SK-N-SH treated with all-trans-retinoic acid at 6 μM for 48 hours (cell line): ENCODE data around the gene SLC25A22.
A peak's percentile ranks its signal among the peaks of the same experiment; 100 is the strongest.

ENCODE experiments used
- ATAC-seq: fragments of 200-7000 bp; cut with Tn5 transposase; 3 replicates; pipeline ENCODE4 v1.9.1; 2020; ENCODE audit warnings: mild to moderate bottlenecking, moderate library complexity
- ARNTL ChIP-seq: fragments of 450-650 bp; formaldehyde crosslinking; IDR thresholded peaks from 2 replicates; pipeline ENCODE4 v1.5.0; 2020; ENCODE audit warnings: low read depth, mild to moderate bottlenecking, moderate library complexity, borderline replicate concordance
- BACH2 ChIP-seq: fragments of 250-450 bp; sonication (Bioruptor Pico); IDR thresholded peaks from 2 replicates; pipeline ENCODE4 v1.9.0; 2021; ENCODE audit warnings: mild to moderate bottlenecking, borderline replicate concordance
- CSDC2 ChIP-seq: fragments of 250-450 bp; sonication (Bioruptor Pico); IDR thresholded peaks from 2 replicates; pipeline ENCODE4 v1.5.0; 2020; ENCODE audit warnings: mild to moderate bottlenecking, moderate library complexity
- CSRNP3 ChIP-seq: fragments of 250-450 bp; sonication (Bioruptor Pico); IDR thresholded peaks from 2 replicates; pipeline ENCODE4 v1.5.1; 2021; ENCODE audit warnings: mild to moderate bottlenecking, moderate library complexity
- ESRRG ChIP-seq: fragments of 250-450 bp; sonication (Bioruptor Pico); IDR thresholded peaks from 2 replicates; pipeline ENCODE4 v1.6.1; 2021; ENCODE audit warnings: mild to moderate bottlenecking
- GLIS3 ChIP-seq: fragments of 250-450 bp; sonication (Bioruptor Pico); IDR thresholded peaks from 2 replicates; pipeline ENCODE4 v1.5.0; 2020; ENCODE audit warnings: mild to moderate bottlenecking, moderate library complexity
- ISL1 ChIP-seq: fragments of 250-450 bp; sonication (Bioruptor Pico); IDR thresholded peaks from 2 replicates; pipeline ENCODE4 v2.1.2; 2022; ENCODE audit warnings: mild to moderate bottlenecking, moderate library complexity
- OSR1 ChIP-seq: fragments of 250-450 bp; sonication (Bioruptor Pico); IDR thresholded peaks from 2 replicates; pipeline ENCODE4 v1.8.0; 2022; ENCODE audit warnings: moderate library complexity, mild to moderate bottlenecking, inconsistent platforms
- PATZ1 ChIP-seq: fragments of 250-450 bp; sonication (Bioruptor Pico); IDR thresholded peaks from 2 replicates; pipeline ENCODE4 v1.8.0; 2020; ENCODE audit warnings: mild to moderate bottlenecking, moderate library complexity, borderline replicate concordance
- POU6F1 ChIP-seq: fragments of 250-450 bp; sonication (Bioruptor Pico); IDR thresholded peaks from 2 replicates; pipeline ENCODE4 v1.8.0; 2021; ENCODE audit warnings: low read depth, mild to moderate bottlenecking, moderate library complexity, borderline replicate concordance
- RARB ChIP-seq: fragments of 250-450 bp; sonication (Bioruptor Pico); IDR thresholded peaks from 2 replicates; pipeline ENCODE4 v1.8.0; 2021; ENCODE audit warnings: mild to moderate bottlenecking, moderate library complexity
- SNAI2 ChIP-seq: fragments of 250-450 bp; sonication (Bioruptor Pico); IDR thresholded peaks from 2 replicates; pipeline ENCODE4 v1.5.0; 2020; ENCODE audit warnings: mild to moderate bottlenecking, moderate library complexity
- TCF4 ChIP-seq: fragments of 250-450 bp; sonication (Bioruptor Pico); IDR thresholded peaks from 2 replicates; pipeline ENCODE4 v1.8.0; 2021; ENCODE audit warnings: mild to moderate bottlenecking, moderate library complexity, borderline replicate concordance
- TOX ChIP-seq: fragments of 250-450 bp; sonication (Bioruptor Pico); IDR thresholded peaks from 2 replicates; pipeline ENCODE4 v1.8.0; 2021; ENCODE audit warnings: mild to moderate bottlenecking, moderate library complexity, borderline replicate concordance
- TSHZ2 ChIP-seq: fragments of 250-450 bp; sonication (Bioruptor Pico); IDR thresholded peaks from 2 replicates; pipeline ENCODE4 v1.5.0; 2020; ENCODE audit warnings: mild to moderate bottlenecking, moderate library complexity
- ZC3H10 ChIP-seq: fragments of 250-450 bp; sonication (Bioruptor Pico); IDR thresholded peaks from 2 replicates; pipeline ENCODE4 v1.5.1; 2021; ENCODE audit warnings: mild to moderate bottlenecking, moderate library complexity
- ZFP3 ChIP-seq: fragments of 250-450 bp; sonication (Bioruptor Pico); IDR thresholded peaks from 2 replicates; pipeline ENCODE4 v1.5.0; 2020; ENCODE audit warnings: mild to moderate bottlenecking, moderate library complexity
- ZFP30 ChIP-seq: fragments of 450-650 bp; formaldehyde crosslinking; IDR thresholded peaks from 2 replicates; pipeline ENCODE4 v1.5.0; 2022; ENCODE audit warnings: mild to moderate bottlenecking, moderate library complexity
- ZNF565 ChIP-seq: fragments of 450-650 bp; formaldehyde crosslinking; conservative IDR thresholded peaks from 2 replicates; pipeline ENCODE4 v1.5.0; 2020; ENCODE audit warnings: low read depth, mild to moderate bottlenecking, moderate library complexity
- ZNF70 ChIP-seq: fragments of 450-650 bp; formaldehyde crosslinking; IDR thresholded peaks from 2 replicates; pipeline ENCODE4 v1.5.0; 2020; ENCODE audit warnings: mild to moderate bottlenecking, moderate library complexity
- ZNF8 ChIP-seq: fragments of 450-650 bp; formaldehyde crosslinking; IDR thresholded peaks from 2 replicates; pipeline ENCODE4 v1.5.0; 2020; ENCODE audit warnings: mild to moderate bottlenecking, moderate library complexity

Gene SLC25A22

GRCh38 chr11:776561-777287 is 21.4 kb downstream of the SLC25A22 start:
- TF ChIP-seq OSR1 (CRISPR knock-in tag): no peak
- TF ChIP-seq PATZ1 (CRISPR knock-in tag): peak; percentile 18; the same call in 1 of the 2 replicates
- peak; percentile 52 for ATAC-seq

GRCh38 chr11:776263-776560 is 21.9 kb downstream of the SLC25A22 start:
- no peak for ATAC-seq
- TF ChIP-seq TOX (CRISPR knock-in tag) (no peak), CSRNP3 (CRISPR knock-in tag) (no peak), ZNF70 (no peak), ISL1 (CRISPR knock-in tag) (no peak), POU6F1 (CRISPR knock-in tag) (no peak), ARNTL (CRISPR knock-in tag) (no peak), TSHZ2 (no peak), ZC3H10 (CRISPR knock-in tag) (no peak), GLIS3 (CRISPR knock-in tag) (no peak), ESRRG (CRISPR knock-in tag) (no peak), ZNF8 (CRISPR knock-in tag) (no peak), ZFP30 (CRISPR knock-in tag) (no peak), SNAI2 (CRISPR knock-in tag) (no peak), TCF4 (CRISPR knock-in tag) (no peak), ZNF565 (CRISPR knock-in tag) (no peak), BACH2 (CRISPR knock-in tag) (no peak), ZFP3 (no peak), RARB (no peak), PATZ1 (CRISPR knock-in tag) (no peak)

GRCh38 chr11:774873-775592 is 23.0 kb downstream of the SLC25A22 start:
- no peak for ATAC-seq
- TF ChIP-seq ARNTL (CRISPR knock-in tag) (no peak), TCF4 (CRISPR knock-in tag) (no peak), ISL1 (CRISPR knock-in tag) (no peak), RARB (no peak), CSDC2 (CRISPR knock-in tag) (no peak), POU6F1 (CRISPR knock-in tag) (no peak), TOX (CRISPR knock-in tag) (no peak), ZC3H10 (CRISPR knock-in tag) (no peak), SNAI2 (CRISPR knock-in tag) (no peak), CSRNP3 (CRISPR knock-in tag) (no peak), PATZ1 (CRISPR knock-in tag) (no peak)
